Kidney epithelial cell (primary cell): ENCODE measurements around the gene RASAL1. TPM values are rescaled to one million over a fixed set of nuclear protein-coding genes. Genes with fewer than 3 reads are reported as not detected.

ENCODE experiments used
- DNase-seq: peaks from one replicate; pipeline ENCODE4 v3.0.0-alpha.2; 2010; ENCODE audit warnings: low read depth
- H3K27me3 ChIP-seq: 2 replicates; pipeline ENCODE4 v1.6.0; 2011; ENCODE audit warnings: low read length; ENCODE audit not compliant: control insufficient read depth, insufficient read depth
- H3K36me3 ChIP-seq: 2 replicates; pipeline ENCODE4 v1.5.1; 2011; ENCODE audit warnings: low read length; ENCODE audit not compliant: control insufficient read depth, insufficient read depth
- H3K4me3 ChIP-seq: 2 replicates; pipeline ENCODE4 v1.5.1; 2011; ENCODE audit warnings: low read depth, mild to moderate bottlenecking, control low read depth, low read length
- CTCF ChIP-seq: IDR thresholded peaks from 2 replicates; pipeline ENCODE4 v1.5.1; 2011; ENCODE audit warnings: mild to moderate bottlenecking, moderate library complexity, low read length, control low read depth, inconsistent platforms; ENCODE audit not compliant: insufficient read depth, poor library complexity, severe bottlenecking
- total RNA-seq: library from RNA; depleted of rRNA; stranded (reverse); fragments of >200 nt; gene quantifications from 2 replicates; pipeline ENCODE4 v1.2.3, GENCODE V29; 2015

RASAL1 gene
- total RNA-seq, 1 donor from 2014 or later, result 1.1 TPM

DNA sequence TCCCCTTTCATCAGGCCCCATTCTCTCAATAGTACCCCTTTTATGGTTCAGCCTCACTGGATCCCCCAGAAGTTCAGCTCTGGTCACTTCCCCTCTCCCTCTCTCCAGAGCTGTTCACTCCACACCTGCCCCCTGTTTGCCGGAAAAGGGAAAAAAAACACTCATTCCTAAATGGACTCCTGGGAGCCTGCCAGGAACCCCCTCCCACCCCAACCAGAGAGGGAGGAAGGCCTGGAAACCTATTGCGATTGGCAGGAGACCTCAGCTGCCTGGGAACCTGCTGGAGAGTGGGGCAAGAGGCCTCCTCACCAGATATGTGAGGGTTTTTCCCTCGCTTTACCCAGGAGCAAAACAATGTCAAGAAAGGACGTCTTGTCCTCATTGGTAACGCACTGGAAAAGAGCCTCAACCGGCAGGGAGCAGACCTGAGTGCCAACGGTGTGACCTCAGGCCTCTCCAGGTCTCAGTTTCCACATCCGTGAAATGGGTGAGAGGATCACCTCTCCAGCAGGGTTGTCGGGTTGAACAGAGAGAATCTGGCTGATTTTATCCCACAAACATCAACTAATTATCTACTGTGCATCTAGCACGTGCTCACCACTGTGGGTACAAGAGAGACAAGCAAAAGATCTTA, 74.4 kb downstream of the RASAL1 start:
- no peak for DNase-seq
- no peak for TF ChIP-seq CTCF
- Histone ChIP-seq H3K36me3 (no peaks in the 10 kb centered on the region), H3K27me3 (peaks cover 44% of the 10 kb centered on the region), H3K4me3 (no peak overlapping the region)

DNA sequence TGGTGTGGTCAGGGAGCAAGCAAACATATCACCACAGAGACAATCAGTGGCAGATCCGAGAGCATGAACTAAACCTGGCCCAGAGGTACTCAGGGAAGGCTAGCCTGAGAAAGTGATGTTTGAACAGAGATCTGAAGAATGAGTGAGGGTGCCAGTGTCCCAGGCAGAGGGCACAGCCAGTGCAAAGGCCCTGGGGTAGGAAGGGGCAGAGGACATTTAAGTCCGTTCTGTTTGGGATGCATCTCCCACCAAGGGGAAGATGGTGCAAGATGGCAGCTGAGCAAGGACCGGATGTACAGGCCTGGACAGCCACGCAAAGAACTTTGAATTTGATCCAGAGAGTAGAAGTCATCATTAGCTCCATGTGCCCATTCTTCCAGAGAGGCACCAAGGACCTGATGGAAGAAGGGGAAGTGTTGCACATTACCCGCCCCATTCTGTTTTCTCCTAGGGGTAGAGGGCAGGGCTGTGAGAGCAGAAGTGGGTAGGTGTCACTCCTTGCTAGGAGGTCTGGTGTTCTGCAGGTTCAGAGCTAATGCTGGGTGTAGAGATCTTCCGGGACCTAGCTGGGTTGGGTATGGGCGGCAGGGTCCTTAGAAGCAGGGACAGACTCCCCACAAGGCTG, 75.1 kb downstream of the RASAL1 start:
- no peak for TF ChIP-seq CTCF
- Histone ChIP-seq H3K36me3 (no peaks in the 10 kb centered on the region), H3K27me3 (peaks cover 49% of the 10 kb centered on the region), H3K4me3 (no peak overlapping the region)
- DNase-seq, result no peak

DNA sequence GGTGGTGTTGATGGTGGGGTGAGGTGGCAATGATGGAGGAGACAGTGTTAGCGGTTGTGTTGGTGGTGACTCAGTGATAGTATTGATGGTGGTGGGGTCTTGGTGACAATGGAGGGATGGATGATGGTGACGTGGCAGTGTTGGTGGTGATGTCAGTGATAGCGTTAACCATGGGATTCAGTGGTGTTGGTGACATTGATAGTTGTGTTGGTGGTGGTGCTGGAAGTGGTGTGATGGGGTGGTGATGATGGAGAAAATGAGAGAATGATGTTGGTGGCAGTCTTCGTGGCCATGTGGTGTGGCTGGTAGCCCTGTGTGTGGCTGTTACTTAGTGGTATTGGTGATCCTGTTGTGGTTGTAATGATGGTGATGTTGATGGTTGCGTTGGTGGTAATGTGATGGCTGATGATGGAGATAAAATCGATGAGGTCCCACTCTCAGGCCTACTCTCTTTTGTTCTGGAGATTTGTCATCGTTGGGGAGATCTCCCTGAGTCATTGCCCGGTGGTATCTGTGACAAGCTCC, 76.4 kb downstream of the RASAL1 start:
- Histone ChIP-seq H3K36me3 (no peaks in the 10 kb centered on the region), H3K4me3 (no peak overlapping the region), H3K27me3 (peaks cover 53% of the 10 kb centered on the region)
- DNase-seq, result no peak
- no peak for TF ChIP-seq CTCF

DNA sequence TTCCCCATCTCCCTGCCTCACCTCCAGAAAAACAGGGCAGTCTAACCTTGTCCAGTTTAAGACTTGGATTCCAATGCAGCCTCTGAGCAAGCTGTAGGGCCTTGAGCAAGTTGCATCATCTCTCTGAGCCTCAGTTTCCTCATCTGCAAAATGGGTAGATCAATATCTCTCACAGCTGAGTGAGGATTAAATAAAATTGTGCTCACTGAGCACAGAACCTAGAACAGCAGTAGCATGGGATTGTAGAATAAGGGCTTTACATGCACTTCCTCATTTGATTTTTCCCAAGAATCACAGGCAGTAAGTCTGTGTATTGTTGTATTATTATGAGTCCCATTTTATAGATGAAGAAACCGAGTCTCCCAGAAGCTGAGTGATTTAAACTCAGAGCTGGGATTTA, 77.0 kb downstream of the RASAL1 start:
- H3K36me3 ChIP-seq, result no peaks in the 10 kb centered on the region
- TF ChIP-seq CTCF, result no peak
- peaks cover 49% of the 10 kb centered on the region for H3K27me3 ChIP-seq
- no peak for DNase-seq
- no peak overlapping the region for H3K4me3 ChIP-seq

- no peaks in the 10 kb centered on the region for H3K36me3 ChIP-seq
- TF ChIP-seq CTCF, result no peak
- peaks cover 46% of the 10 kb centered on the region for H3K27me3 ChIP-seq
- H3K4me3 ChIP-seq, result no peak overlapping the region
- no peak for DNase-seq
Observed at GRCh38 chr12:113057565-113058485, 77.7 kb downstream of the RASAL1 start.
